Loucy (cell line): ENCODE measurements around the gene SLC4A5.

Experiments
- EZH2phosphoT487 ChIP-seq: fragments of 200-600 bp; IDR thresholded peaks from 2 replicates; pipeline ENCODE4 v1.6.1; 2018; ENCODE audit warnings: antibody characterized with exemption, mild to moderate bottlenecking, moderate library complexity, borderline replicate concordance
- TF ChIP-seq, protein P1 (sequence below): fragments of 200-600 bp; sonication (generic); conservative IDR thresholded peaks from 2 replicates; pipeline ENCODE4 v1.5.1; 2014; ENCODE audit warnings: mild to moderate bottlenecking, antibody characterized with exemption, low read length

DNA sequence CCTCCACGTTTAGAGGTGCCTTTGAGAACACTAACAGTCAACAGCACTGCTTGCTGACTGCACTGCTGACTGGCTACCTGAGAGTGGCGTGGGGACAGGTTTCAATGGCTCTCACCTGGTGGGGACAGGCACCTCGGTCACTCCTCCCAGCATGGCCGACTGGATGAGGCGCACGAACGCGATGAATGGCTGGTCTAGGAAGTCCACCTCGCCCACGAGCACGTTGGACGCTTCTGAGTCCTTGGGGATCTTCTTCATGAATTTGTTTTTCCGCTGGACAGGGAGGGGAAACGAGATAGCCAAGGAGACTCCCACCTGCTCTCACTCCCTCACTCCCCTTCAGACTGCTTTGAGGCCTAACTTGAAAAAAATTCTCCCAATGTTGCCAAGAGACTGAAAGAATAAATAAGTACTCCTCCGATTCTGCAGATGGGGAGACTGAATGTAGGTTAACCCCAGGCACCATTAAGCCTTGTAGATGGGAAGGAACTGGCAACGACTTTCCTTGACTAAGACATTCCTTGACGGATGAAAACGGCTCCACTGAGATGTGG lies 87.5 kb downstream of the SLC4A5 start:
- no peak for TF ChIP-seq EZH2phosphoT487
- TF ChIP-seq, protein P1, sequence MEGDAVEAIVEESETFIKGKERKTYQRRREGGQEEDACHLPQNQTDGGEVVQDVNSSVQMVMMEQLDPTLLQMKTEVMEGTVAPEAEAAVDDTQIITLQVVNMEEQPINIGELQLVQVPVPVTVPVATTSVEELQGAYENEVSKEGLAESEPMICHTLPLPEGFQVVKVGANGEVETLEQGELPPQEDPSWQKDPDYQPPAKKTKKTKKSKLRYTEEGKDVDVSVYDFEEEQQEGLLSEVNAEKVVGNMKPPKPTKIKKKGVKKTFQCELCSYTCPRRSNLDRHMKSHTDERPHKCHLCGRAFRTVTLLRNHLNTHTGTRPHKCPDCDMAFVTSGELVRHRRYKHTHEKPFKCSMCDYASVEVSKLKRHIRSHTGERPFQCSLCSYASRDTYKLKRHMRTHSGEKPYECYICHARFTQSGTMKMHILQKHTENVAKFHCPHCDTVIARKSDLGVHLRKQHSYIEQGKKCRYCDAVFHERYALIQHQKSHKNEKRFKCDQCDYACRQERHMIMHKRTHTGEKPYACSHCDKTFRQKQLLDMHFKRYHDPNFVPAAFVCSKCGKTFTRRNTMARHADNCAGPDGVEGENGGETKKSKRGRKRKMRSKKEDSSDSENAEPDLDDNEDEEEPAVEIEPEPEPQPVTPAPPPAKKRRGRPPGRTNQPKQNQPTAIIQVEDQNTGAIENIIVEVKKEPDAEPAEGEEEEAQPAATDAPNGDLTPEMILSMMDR, result no peak
